IPS-NIHi11 (cell line): Measurements from ENCODE around the gene NEUROG1.
"Not testable (repeated sequence)": the region's sequence is repeated elsewhere in the genome, so short reads cannot be mapped to it uniquely, and the experiment has no call there.

Experiments
- DNase-seq: peaks from one replicate; pipeline ENCODE4 v3.0.0; 2012; ENCODE audit warnings: mixed read lengths, low spot score

NEUROG1 gene

GRCh38 chr5:135537271-135537670 lies 1.5 kb upstream of the NEUROG1 start:
- DNase-seq: no peak

GRCh38 chr5:135535420-135535819 lies 344 bp downstream of the NEUROG1 start:
- no peak for DNase-seq

DNA sequence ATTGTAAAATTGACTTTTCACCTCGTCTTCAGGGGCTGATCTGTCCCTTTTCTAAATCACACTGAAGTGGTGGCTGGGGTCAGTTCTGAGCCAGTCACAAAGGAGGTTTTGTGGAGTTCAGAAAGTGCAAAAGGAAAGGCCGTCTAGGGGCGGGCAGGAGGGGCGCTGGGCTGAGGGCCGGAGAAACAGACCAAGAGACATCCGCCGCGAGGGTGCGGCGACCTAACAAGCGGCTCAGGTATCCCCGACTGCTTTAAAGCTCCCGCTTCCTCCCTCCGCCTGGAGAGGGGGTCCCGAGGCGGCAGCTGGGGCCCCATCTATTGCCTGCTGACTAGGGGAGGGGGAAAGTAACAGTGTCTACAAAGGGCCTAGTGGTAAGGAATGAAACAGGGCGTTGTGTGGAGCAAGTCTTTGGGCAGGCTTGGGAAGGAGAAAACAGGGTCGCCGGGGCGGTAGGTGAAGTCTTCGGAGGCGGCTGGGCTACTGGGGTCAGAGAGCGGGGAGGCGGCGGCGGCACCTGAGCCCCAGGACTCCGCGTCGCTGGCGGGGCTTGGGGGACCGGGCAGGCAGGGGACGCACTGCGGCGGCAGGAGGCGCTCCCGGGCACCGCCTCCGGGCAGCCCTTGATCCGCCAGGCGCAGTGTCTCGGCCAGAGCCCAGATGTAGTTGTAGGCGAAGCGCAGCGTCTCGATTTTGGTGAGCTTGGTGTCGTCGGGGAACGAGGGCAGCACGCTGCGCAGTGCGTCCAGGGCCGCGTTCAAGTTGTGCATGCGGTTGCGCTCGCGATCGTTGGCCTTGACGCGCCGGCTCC lies 950 bp downstream of the NEUROG1 start:
- DNase-seq: peak; percentile 81

GRCh38 chr5:135533794-135534193 lies 2.0 kb downstream of the NEUROG1 start:
- no peak for DNase-seq

- DNase-seq: no peak
Observed at GRCh38 chr5:135533334-135533733, 2.4 kb downstream of the NEUROG1 start.

GRCh38 chr5:135529576-135529975 lies 6.2 kb downstream of the NEUROG1 start:
- not testable (repeated sequence) for DNase-seq

DNA sequence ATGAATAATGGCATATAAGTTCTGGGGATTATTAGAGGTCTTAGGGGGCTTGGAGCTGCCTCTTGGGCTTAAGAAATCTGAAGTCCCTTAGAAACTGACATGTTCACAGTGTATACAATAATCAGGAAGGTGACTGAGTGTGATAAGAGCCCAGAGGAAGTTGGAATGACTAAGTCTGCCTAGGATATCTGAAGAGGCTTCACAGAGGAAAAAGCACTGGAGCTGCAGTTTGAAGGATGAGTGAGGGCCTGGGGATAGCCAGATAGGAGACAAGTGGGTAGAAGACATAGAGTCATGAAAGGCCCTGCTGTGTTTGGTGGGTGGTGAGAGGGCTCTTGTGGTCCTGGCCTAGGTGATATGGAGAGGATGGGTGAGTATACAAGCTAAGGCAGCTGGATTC lies 8.8 kb downstream of the NEUROG1 start:
- DNase-seq: no peak

- DNase-seq: no peak
Observed at GRCh38 chr5:135521964-135522363, 13.8 kb downstream of the NEUROG1 start.

DNA sequence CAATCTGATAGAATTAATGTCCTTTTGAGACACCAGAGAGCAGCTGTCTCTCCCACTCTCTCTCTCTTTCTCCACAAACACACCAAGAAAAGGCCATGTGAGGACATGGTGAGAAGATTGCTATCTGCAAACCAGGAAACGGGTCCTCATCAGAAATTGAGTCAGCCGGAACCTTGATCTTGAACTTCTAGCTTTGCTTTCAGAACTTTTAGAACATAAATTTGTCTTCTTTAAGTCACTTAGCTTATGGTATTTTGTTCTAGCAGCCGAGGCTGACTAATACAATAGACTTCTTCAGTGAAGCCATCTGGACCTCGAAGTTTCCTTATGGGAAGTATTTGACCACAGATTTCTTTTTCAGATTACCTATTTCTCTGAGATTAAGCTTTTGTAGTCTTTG lies 18.1 kb downstream of the NEUROG1 start:
- DNase-seq: no peak

DNA sequence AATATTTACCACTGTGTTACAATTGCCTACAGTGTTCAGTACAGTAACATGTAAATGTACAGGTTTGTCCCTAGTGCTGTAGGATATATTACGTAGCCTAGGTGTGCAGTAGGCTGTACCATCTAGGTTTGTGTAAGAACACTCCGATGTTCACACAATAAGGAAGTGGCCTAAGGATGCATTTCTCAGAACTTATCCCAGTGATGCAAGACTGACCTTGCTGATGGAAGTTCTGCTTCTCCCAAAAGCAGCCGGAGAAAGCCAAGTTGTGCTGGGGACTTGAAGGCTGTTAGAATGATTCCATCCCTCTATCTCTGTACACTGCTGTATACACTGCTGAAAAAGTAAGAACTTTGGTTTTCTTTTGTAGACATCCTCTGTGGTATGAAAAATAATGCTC lies 21.6 kb downstream of the NEUROG1 start:
- DNase-seq: no peak

GRCh38 chr5:135511761-135512575 lies 23.8 kb downstream of the NEUROG1 start:
- no peak for DNase-seq

DNA sequence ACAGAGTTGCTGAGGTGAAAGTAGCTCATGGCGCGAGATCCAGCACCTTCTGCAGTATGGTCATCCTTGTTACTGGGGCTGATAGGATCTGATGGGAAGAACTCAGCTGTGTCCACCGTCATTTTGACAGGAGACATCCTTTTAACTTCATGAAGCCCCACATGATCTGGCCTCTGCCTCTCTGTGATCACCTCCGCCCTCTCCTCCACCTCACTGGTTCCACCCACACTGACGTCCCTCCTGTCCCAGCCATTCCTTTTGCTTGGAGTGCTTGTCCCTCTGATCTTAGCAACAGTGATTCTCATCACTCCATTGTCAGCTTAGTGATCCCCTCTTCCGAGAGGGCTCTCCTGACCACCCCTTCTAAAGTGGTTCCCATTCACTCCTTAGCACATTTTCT lies 25.8 kb downstream of the NEUROG1 start:
- no peak for DNase-seq

GRCh38 chr5:135508496-135509005 lies 27.2 kb downstream of the NEUROG1 start:
- peak; percentile 42 for DNase-seq

DNA sequence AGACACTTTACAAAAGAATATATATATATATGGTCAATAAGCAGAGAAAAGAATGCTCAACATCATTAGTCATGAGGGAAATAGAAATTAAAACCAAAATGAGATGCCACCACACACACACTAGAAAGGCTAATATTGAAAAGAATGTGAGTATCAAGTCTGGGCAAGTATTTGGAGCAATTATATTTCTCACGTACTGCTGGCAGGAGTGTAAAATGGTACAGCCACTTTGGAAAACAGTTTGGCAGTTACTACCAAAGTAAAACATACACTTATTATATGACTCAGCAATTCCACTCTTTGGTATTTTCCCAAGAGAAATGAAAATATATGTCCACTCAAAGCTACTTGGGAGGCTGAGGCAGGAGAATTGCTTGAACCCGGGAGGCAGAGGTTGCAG lies 29.8 kb downstream of the NEUROG1 start:
- DNase-seq: no peak

DNA sequence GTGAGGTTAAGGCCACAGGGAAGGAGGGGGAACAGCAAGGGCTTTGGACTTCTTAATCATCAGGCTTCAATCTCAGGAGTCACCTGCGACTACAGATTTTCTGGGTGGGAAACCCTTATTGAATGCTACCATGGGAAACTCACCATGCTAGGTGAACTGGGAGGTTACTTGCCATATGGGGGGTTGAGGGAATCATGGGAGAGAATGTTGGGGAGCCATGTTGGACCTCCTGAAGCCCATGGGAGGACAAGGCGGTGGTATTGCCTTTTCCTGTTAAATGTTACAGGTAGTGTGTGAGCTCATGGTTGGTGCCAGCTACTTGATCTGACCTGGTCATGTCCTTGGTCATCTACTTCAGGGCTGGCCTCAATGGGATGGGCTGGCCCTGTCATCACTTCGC lies 31.4 kb downstream of the NEUROG1 start:
- no peak for DNase-seq

DNA sequence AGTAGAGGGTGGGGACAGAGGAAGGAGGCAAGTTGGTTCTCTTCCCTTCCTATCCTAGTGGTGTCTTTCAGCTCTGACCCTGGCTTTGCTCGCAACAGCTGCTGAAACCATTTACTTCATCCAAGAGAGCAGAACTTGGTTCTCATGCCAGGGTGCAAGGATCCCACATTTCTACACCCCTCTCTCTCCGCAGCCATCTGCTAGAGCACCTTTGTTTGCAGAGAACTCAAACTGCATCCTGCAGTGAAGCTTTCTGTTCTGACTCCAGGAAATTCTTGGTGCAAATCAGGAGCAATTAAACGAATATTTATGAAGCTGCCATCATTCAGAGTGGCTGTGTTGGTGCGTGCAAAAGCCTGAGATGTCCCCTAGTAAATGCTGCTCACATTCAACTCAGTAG lies 31.9 kb downstream of the NEUROG1 start:
- no peak for DNase-seq

GRCh38 chr5:135502836-135503520 lies 32.8 kb downstream of the NEUROG1 start:
- DNase-seq: no peak

DNA sequence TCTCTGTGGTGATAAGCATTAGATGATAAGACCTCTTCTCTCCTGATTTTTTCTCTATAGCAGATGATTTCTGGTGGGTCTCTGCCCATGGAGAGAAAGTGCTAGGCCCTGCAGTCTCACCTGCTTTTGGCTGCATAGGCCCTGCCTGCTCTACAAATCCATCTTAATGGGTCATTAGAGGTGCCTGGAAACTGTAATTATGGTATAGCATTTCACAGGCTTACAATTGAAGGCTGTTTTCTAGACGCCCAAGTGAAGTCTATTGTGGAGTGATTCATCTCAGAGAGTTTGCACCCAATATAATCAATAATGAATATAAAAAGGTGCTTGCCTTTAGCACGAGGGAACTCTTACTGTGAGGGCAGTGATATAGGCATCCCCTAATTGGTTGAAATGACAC lies 33.8 kb downstream of the NEUROG1 start:
- no peak for DNase-seq

DNA sequence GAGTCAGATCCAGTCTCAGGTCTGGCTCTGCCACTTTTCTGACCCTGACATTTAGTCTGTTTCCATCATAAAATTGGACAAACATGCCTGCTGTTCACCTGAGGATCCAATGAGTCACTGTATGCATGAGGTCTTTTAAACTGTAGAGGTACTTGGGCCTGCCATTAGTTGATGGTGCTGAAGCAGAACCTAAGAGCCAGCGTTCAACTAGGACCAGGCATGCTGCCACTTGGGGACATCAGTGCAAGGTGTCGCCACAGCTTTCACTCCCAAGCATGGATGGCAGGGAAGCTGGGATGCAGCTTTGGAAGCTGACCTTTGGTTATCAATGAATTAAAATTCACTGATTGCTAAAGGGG lies 37.1 kb downstream of the NEUROG1 start:
- no peak for DNase-seq

DNA sequence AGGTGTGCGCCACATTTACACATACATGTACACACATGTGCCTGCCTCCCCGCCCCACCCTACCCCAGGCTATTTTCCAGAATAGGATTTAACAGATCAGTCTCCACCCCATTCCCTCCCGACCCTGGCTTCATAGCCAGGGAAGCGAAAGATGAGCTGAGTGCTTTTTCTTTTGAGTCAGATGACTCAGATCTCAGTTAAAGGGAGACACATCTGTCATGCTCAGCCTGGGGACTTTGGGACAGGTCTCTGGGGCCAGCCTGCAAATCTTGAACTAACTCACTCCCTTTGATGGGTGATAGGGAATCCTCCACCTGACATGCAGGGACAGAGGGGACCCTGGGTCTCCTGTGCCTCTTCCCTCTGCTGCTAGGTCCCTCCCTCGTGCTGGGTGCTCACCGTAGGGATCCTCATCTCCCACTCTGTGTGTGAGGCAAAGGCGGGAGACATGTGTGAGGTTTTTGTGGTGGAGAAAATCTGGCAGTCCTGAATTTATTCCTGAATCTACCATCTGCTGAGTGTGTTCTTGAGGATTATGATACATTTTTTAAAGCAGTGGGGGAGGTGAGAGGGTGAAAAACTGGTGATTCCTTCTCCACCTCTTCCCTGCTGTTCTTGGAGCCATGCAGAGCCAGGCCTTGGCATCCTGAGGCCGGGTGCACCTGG lies 37.7 kb downstream of the NEUROG1 start:
- DNase-seq: no peak

DNA sequence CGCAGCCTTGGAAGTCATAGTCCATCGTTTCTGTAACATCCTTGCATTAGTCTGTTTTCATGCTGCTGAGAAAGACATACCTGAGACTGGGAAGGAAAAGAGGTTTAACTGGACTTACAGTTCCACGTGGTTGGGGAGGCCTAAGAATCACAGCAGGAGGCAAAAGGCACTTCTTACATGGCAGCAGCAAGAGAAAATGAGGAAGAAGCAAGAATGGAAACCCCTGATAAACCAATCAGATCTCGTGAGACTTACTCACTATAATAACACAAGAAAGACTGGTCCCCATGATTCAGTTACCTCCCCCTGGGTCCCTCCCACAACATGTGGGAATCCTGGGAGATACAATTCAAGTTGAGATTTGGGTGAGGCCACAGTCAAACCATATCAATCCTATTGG lies 40.2 kb downstream of the NEUROG1 start:
- DNase-seq: not testable (repeated sequence)

- no peak for DNase-seq
Observed at GRCh38 chr5:135494196-135494595, 41.6 kb downstream of the NEUROG1 start.
